Mesenteric fat pad (tissue), 1 donor: ENCODE data around the gene ABHD14A. TPM values are rescaled to one million over a fixed set of nuclear protein-coding genes. Genes with fewer than 3 reads are reported as not detected.

Experiments
- DNase-seq: peaks from one replicate; pipeline ENCODE4 v3.0.0-alpha.2; 2020; ENCODE audit warnings: low spot score
- total RNA-seq: library from RNA; stranded (reverse); fragmentation: NEBNext Ultra II Directional; extraction: Animal tissue kit (Norgen Biotek cat#: 25700); gene quantifications from one replicate; pipeline ENCODE4 v1.2.1, GENCODE V29; 2021
- donor health status: DM: yes; HTN: yes; CAD: no.

ABHD14A gene
- total RNA-seq, 1 donor from 2014 or later, result 17.7 TPM

- no peak for DNase-seq
Observed at GRCh38 chr3:51955893-51956770, 18.7 kb upstream of the ABHD14A start.

GRCh38 chr3:51957520-51958205 lies 17.2 kb upstream of the ABHD14A start:
- DNase-seq, result no peak

- DNase-seq, result no peak
Observed at GRCh38 chr3:51958603-51959521, 16.0 kb upstream of the ABHD14A start.

GRCh38 chr3:51959651-51960050 lies 15.2 kb upstream of the ABHD14A start:
- no peak for DNase-seq

GRCh38 chr3:51960386-51960785 lies 14.5 kb upstream of the ABHD14A start:
- no peak for DNase-seq

- no peak for DNase-seq
Observed at GRCh38 chr3:51961011-51961410, 13.9 kb upstream of the ABHD14A start.

- DNase-seq, result no peak
Observed at GRCh38 chr3:51961602-51962569, 13.0 kb upstream of the ABHD14A start.

- DNase-seq, result no peak
Observed at GRCh38 chr3:51962854-51963530, 11.9 kb upstream of the ABHD14A start.

GRCh38 chr3:51963951-51964451 lies 10.9 kb upstream of the ABHD14A start:
- no peak for DNase-seq

GRCh38 chr3:51964521-51964920 lies 10.3 kb upstream of the ABHD14A start:
- no peak for DNase-seq

GRCh38 chr3:51966016-51966415 lies 8.8 kb upstream of the ABHD14A start:
- no peak for DNase-seq

- no peak for DNase-seq
Observed at GRCh38 chr3:51966486-51966885, 8.4 kb upstream of the ABHD14A start.

- no peak for DNase-seq
Observed at GRCh38 chr3:51966922-51967383, 7.9 kb upstream of the ABHD14A start.

GRCh38 chr3:51967384-51968169 lies 7.3 kb upstream of the ABHD14A start, which contains the start of gene PCBP4:
PCBP4 (minus strand) TSS chr3:51967454; CDS start chr3:51961240, 6,214 bp downstream.
- no peak for DNase-seq

GRCh38 chr3:51968170-51968775 lies 6.6 kb upstream of the ABHD14A start:
- no peak for DNase-seq

GRCh38 chr3:51968883-51969678 lies 5.8 kb upstream of the ABHD14A start:
- DNase-seq, result no peak

- DNase-seq, result no peak
Observed at GRCh38 chr3:51969841-51970240, 5.0 kb upstream of the ABHD14A start.
